Transverse colon (tissue), 4 donors: ENCODE results near the gene C12orf50. TPM values are rescaled to one million over a fixed set of nuclear protein-coding genes. Genes with fewer than 3 reads are reported as not detected.

ENCODE experiments used
- DNase-seq: peaks from one replicate; pipeline ENCODE4 v3.0.0-alpha.2; 2019
- H3K27ac ChIP-seq, 4 donors: fragments of 200-600 bp; sonication (generic); 2 replicates each; pipeline ENCODE4 v1.5.1; 2016 to 2018; ENCODE audit warnings: inconsistent platforms in 4 of 4
- H3K27me3 ChIP-seq: fragments of 200-600 bp; sonication (generic); 2 replicates; pipeline ENCODE4 v1.5.1; 2017; ENCODE audit warnings: inconsistent platforms
- H3K36me3 ChIP-seq, 4 donors: fragments of 200-600 bp; sonication (generic); 2 replicates each; pipeline ENCODE4 v1.5.1; 2017 to 2019; ENCODE audit warnings: inconsistent platforms in 4 of 4
- H3K4me1 ChIP-seq, 4 donors: fragments of 200-600 bp; sonication (generic); 2 replicates each; pipeline ENCODE4 v1.5.1; 2017 to 2020; ENCODE audit warnings: inconsistent platforms in 4 of 4
- H3K4me3 ChIP-seq, 4 donors: fragments of 200-600 bp; sonication (generic); 1 replicate in 1 of 4; 2 replicates in 3 of 4; pipeline versions ENCODE4 v1.5.1 to v1.6.1; 2017 to 2019; ENCODE audit warnings: inconsistent platforms in 4 of 4
- H3K9me3 ChIP-seq, 2 donors: fragments of 200-600 bp; sonication (generic); 2 replicates each; pipeline ENCODE4 v1.5.1; 2017 to 2019; ENCODE audit warnings: inconsistent platforms in 2 of 2
- CTCF ChIP-seq, 5 experiments: fragments of 200-600 bp in 3 of 5; fragments of 450-650 bp in 2 of 5; sonication (generic) in 3 of 5; IDR thresholded peaks; 1 replicate in 2 of 5; 2 replicates in 3 of 5; pipeline ENCODE4 v1.5.1; 2016 to 2017; ENCODE audit warnings: antibody characterized with exemption in 5 of 5, inconsistent platforms in 3 of 5, mild to moderate bottlenecking in 2 of 5, moderate library complexity in 1 of 5
- EP300 ChIP-seq: sonication (generic); formaldehyde crosslinking; IDR thresholded peaks from one replicate; pipeline ENCODE4 v1.6.1; 2017; ENCODE audit warnings: antibody characterized with exemption, low read depth
- POLR2A ChIP-seq: fragments of 450-650 bp; IDR thresholded peaks from one replicate; pipeline ENCODE4 v1.6.1; 2016; ENCODE audit warnings: antibody characterized with exemption, mild to moderate bottlenecking, moderate library complexity
- POLR2AphosphoS5 ChIP-seq, 3 donors: sonication (generic); formaldehyde crosslinking; IDR thresholded peaks; one replicate each; pipeline ENCODE4 v1.6.1; 2016; ENCODE audit warnings: antibody characterized with exemption in 3 of 3
- WGBS, 2 donors: methylation state at CpG; one replicate each; pipeline ENCODE4 v1.1.5; 2018; ENCODE audit warnings: low coverage in 1 of 2; 5-methylcytosine and 5-hydroxymethylcytosine counted together
- in situ Hi-C, 4 donors: fragments of 200-750 bp; cut with MboI; loops; one replicate each; pipeline versions ENCODE4 v1.15.0 to v1.15.1; 2017; ENCODE audit warnings: low sequenced_read_pairs in 3 of 4, low pct_ligation_motif_present in 1 of 4, low pct_unique_long_range_greater_than_20kb in 1 of 4
- intact Hi-C: fragments of 100-400 bp; cut with DNase I; formaldehyde crosslinking; loops from one replicate; pipeline ENCODE4 v1.15.1; 2023; ENCODE audit warnings: low total_unique reads
- total RNA-seq, 4 donors: library from RNA; depleted of rRNA; stranded (reverse); fragments of >200 nt; gene quantifications; one replicate each; pipeline ENCODE4 v1.1.0, GENCODE V29; 2016

Gene C12orf50
- total RNA-seq, 4 donors from 2014 or later, result not detected

GRCh38 chr12:87988534-87988933, 40.7 kb downstream of the C12orf50 start:
- Histone ChIP-seq H3K27ac (no peak overlapping the region), H3K27me3 (no peaks in the 10 kb centered on the region), H3K9me3 (no peaks in the 10 kb centered on the region), H3K4me1 (no peaks in the 10 kb centered on the region), H3K36me3 (no peaks in the 10 kb centered on the region), H3K4me3 (no peak overlapping the region)
- no peak for DNase-seq
- in situ Hi-C loops, result no loop called here
- intact Hi-C loops, result no loop called here
- 67 to 82% methylated on average over 2 of the region's 2 CpGs for WGBS, 2 donors
- TF ChIP-seq EP300 (no peak), POLR2AphosphoS5 (IDR thresholded peaks at IDR 0.05) (no peak)

- Histone ChIP-seq H3K4me3 (no peak overlapping the region), H3K27ac (no peak overlapping the region), H3K4me1 (no peaks in the 10 kb centered on the region), H3K27me3 (no peaks in the 10 kb centered on the region), H3K36me3 (no peaks in the 10 kb centered on the region), H3K9me3 (no peaks in the 10 kb centered on the region)
- intact Hi-C loops, result no loop called here
- 84 to 96% methylated on average over 2 of the region's 2 CpGs for WGBS, 2 donors
- in situ Hi-C loops, result no loop called here
- TF ChIP-seq CTCF (IDR thresholded peaks at IDR 0.05) (no peak), POLR2A (no peak), POLR2AphosphoS5 (IDR thresholded peaks at IDR 0.05) (no peak), EP300 (no peak)
- DNase-seq, result no peak
Measured at GRCh38 chr12:87985069-87985675, 44.0 kb downstream of the C12orf50 start.

GRCh38 chr12:87982208-87982607, 47.0 kb downstream of the C12orf50 start:
- Histone ChIP-seq H3K27me3 (no peaks in the 10 kb centered on the region), H3K27ac (no peak overlapping the region), H3K36me3 (no peaks in the 10 kb centered on the region), H3K4me1 (no peaks in the 10 kb centered on the region), H3K9me3 (no peaks in the 10 kb centered on the region), H3K4me3 (no peak overlapping the region)
- no peak for TF ChIP-seq POLR2AphosphoS5 (IDR thresholded peaks at IDR 0.05)
- TF ChIP-seq EP300, result no peak
- no peak for TF ChIP-seq CTCF (IDR thresholded peaks at IDR 0.05)
- TF ChIP-seq POLR2A, result no peak
- no peak for DNase-seq
- 75 to 80% methylated on average over 1 of the region's 1 CpG for WGBS, 2 donors
- in situ Hi-C loops (no loop called here), intact Hi-C loops (no loop called here)

GRCh38 chr12:87981495-87981894, 47.7 kb downstream of the C12orf50 start:
- intact Hi-C loops, result no loop called here
- no peak for DNase-seq
- TF ChIP-seq EP300 (no peak), CTCF (IDR thresholded peaks at IDR 0.05) (no peak), POLR2A (no peak), POLR2AphosphoS5 (IDR thresholded peaks at IDR 0.05) (no peak)

GRCh38 chr12:87975879-87976278, 53.3 kb downstream of the C12orf50 start:
- no peak for TF ChIP-seq POLR2AphosphoS5 (IDR thresholded peaks at IDR 0.05)
- TF ChIP-seq CTCF (IDR thresholded peaks at IDR 0.05), result no peak
- no peak for TF ChIP-seq EP300
- TF ChIP-seq POLR2A, result no peak
- intact Hi-C loops, result no loop called here
- 79 to 80% methylated on average over 3 of the region's 3 CpGs for WGBS, 2 donors

More at GRCh38 chr12:87981495-87981894, 47.7 kb downstream of the C12orf50 start:
- Histone ChIP-seq H3K4me1 (no peaks in the 10 kb centered on the region), H3K27me3 (no peaks in the 10 kb centered on the region), H3K4me3 (no peak overlapping the region), H3K9me3 (no peaks in the 10 kb centered on the region), H3K27ac (no peak overlapping the region), H3K36me3 (no peaks in the 10 kb centered on the region)
- WGBS, 2 donors, result 91 to 100% methylated on average over 1 of the region's 1 CpG
- in situ Hi-C loops, result no loop called here

More at GRCh38 chr12:87975879-87976278, 53.3 kb downstream of the C12orf50 start:
- Histone ChIP-seq H3K27me3 (no peaks in the 10 kb centered on the region), H3K9me3 (no peaks in the 10 kb centered on the region), H3K4me3 (no peak overlapping the region), H3K36me3 (no peaks in the 10 kb centered on the region), H3K4me1 (no peaks in the 10 kb centered on the region), H3K27ac (no peak overlapping the region)
- in situ Hi-C loops, result no loop called here
- DNase-seq, result no peak
